CMK (cell line): Measurements from ENCODE around the gene UNC80.

Source experiments
- DNase-seq: peaks from one replicate; pipeline ENCODE4 v3.0.0-alpha.2; 2010; ENCODE audit warnings: low read depth

UNC80 gene

DNA sequence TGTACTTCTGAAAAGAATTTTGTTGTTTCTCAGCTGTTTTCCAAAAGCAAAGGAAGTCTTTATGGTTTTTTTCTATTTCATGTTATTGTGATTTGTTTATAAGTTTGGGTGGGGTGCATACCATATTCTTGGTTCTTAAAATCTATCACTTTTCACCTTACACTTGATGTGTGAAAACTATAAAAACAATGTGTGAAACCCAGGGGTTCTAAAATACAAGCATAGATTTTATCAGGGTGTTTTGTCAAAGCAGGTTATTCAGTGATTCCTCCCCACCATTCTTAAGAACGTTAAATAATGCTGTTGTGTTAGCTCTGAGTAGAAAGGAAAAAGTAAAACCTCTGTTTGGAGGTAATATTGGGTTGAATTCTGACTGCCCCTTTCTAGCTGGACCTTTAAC, 248.5 kb downstream of the UNC80 start:
- DNase-seq: no peak

DNA sequence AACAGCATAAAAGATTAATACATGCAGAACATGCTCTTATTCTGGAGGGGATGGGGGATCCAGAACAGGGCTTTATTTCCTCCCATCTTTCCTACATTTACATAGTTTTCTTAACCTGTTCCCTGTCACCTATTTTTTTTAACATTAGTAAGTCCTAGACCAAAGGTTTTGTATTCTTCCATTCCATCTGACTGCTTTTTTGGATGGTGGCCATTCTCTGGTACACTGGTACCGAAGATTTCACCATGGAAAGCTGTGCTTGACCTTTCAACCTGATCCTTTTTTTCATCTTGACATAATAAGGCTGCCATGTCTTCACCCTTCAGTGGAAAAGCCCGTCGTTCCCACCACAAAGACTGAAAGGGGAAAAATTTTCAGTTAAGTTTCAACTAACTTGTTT, 251.2 kb downstream of the UNC80 start:
- no peak for DNase-seq

DNA sequence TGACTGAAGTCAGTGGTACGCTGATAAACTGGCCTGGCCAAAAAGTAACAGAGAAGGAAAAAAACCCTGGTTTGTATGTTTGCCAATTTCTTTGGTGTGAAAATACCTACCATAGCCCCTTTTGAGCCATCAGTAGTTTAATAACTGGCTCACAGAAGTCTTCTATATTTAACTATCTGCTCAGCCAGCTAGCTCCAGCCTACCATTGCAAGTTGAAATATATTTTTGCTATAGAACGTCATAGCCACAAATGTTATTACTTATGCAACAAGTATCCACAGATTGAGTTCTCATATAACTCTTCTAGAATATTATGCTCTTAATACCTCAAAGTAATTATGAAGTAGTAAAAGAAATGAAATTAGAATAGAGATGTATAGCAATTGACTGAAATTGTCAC, 256.0 kb downstream of the UNC80 start:
- no peak for DNase-seq

DNA sequence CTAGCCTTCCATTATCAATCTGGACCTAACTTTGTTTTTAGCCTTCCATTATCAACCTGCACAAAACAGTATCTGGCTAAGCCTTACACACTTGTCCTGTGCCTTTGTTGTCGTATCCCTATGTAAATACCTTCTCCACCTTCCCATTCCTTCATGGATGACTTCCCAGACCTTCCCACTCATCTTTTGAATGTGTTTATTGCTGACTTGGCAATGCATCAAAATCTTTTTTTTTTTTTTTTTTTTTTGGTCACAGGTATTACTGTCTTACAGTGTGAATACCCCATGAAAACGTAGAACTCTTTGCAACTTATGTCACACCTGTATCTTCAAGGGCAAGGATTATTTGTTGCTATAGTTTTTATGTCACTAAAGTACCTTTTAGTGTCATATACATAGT, 256.5 kb downstream of the UNC80 start:
- DNase-seq: no peak

GRCh38 chr2:210034087-210034683, 262.6 kb downstream of the UNC80 start:
- no peak for DNase-seq

GRCh38 chr2:210035679-210036078, 264.0 kb downstream of the UNC80 start:
- no peak for DNase-seq

DNA sequence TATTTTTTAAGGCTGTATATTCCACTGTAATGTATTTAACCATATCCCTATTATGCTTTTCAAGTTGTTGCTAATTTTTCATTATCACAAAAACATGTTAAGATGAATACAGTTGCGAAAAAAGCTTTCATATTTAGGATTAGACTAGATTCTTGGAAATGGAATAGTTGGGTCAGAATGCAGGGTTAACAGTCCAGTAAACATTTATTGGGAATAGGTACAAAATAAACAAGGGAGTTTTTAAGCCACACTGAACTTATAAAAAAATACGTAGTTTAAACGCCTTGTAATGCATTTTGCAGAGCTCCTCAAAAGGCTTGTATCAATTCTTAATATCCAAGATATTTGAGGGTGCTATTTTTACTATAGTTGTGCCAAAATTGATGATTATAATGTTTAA, 266.4 kb downstream of the UNC80 start:
- DNase-seq: no peak

DNA sequence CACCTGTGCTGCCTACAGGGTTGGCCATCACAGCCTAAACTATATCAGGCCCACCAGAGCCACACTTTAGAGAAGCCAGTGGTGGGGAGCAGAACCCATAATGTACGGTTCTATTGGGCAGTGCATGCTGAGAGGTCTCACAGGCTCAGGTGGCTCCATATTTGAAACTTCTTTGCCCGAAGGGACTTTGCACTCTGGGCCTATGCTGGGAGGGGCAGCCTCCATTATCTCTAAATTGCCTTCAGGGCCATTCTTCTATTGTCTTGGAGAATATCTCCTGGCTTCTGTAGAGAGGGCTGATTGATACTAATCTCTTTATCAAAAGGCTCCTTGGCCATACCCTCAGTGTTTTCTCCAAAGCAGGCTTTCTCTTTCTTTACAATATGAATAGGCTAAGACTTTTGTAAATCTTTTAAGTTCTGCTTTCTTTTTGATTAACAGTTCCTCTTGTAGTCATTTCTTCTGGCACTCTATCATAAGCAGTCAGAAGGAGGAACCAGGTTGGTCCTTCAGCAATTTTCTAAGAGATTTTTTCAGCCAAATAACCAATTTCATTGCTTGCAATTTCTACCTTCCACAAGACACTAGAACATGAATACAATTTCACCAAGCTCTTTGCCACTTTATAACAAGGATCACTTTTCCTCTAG, 275.3 kb downstream of the UNC80 start:
- DNase-seq: no peak
